ENCODE results near the gene CPEB4. TPM values are rescaled to one million over a fixed set of nuclear protein-coding genes. Genes with fewer than 3 reads are reported as not detected.

Gene CPEB4
- total and polyA plus RNA-seq, 8 donors = 3.5 to 115 (median 31.7) TPM

GRCh38 chr5:173941758-173942401, 53.7 kb downstream of the CPEB4 start:
- TF ChIP-seq CTCF (IDR thresholded peaks at IDR 0.05) (no peak), POLR2A (IDR thresholded peaks at IDR 0.05) (no peak), EP300 (IDR thresholded peaks at IDR 0.05) (no peak), POLR2AphosphoS5 (IDR thresholded peaks at IDR 0.05) (peak in 1 of 3 donors; percentile 33)
- Histone ChIP-seq H3K27me3 (no peaks in the 10 kb centered on the region), H3K9me3 (no peaks in the 10 kb centered on the region), H3K4me1 (peaks cover 14 to 55% (median 36%) of the 10 kb centered on the region in 4 donors), H3K4me3 (no peak overlapping the region), H3K36me3 (peaks cover 12 to 31% (median 25%) of the 10 kb centered on the region in 4 donors), H3K27ac (peak overlapping the region in 4 of 5 donors; percentile 27 to 72 (median 50))
- intact Hi-C loops (cut with DNase I; ENCODE audit: low total_unique reads) = no loop called here
- DNase-seq = peak in 1 of 2 donors; percentile 34
- 64 to 79% (median 76%) methylated on average over 9 of the region's 9 CpGs for WGBS, 5 donors

- TF ChIP-seq POLR2AphosphoS5 (IDR thresholded peaks at IDR 0.05) (no peak), CTCF (IDR thresholded peaks at IDR 0.05) (no peak), EP300 (IDR thresholded peaks at IDR 0.05) (no peak), POLR2A (IDR thresholded peaks at IDR 0.05) (no peak)
Observed at GRCh38 chr5:173944511-173944910, 56.4 kb downstream of the CPEB4 start.

GRCh38 chr5:173945160-173945559, 57.0 kb downstream of the CPEB4 start:
- Histone ChIP-seq H3K4me3 (no peak overlapping the region), H3K36me3 (peaks cover 28 to 58% (median 55%) of the 10 kb centered on the region in 4 donors), H3K27me3 (no peaks in the 10 kb centered on the region), H3K4me1 (peaks cover 14 to 40% (median 34%) of the 10 kb centered on the region in 4 donors), H3K27ac (no peak overlapping the region), H3K9me3 (no peaks in the 10 kb centered on the region)
- WGBS, 5 donors = 45 to 62% (median 56%) methylated on average over 2 of the region's 2 CpGs
- TF ChIP-seq POLR2A (IDR thresholded peaks at IDR 0.05) (no peak), CTCF (IDR thresholded peaks at IDR 0.05) (no peak), POLR2AphosphoS5 (IDR thresholded peaks at IDR 0.05) (no peak), EP300 (IDR thresholded peaks at IDR 0.05) (no peak)
- no peak for DNase-seq
- intact Hi-C loops (cut with DNase I; ENCODE audit: low total_unique reads) = no loop called here

More at GRCh38 chr5:173944511-173944910, 56.4 kb downstream of the CPEB4 start:
- intact Hi-C loops (cut with DNase I; ENCODE audit: low total_unique reads) = no loop called here
- Histone ChIP-seq H3K36me3 (peaks cover 28 to 51% (median 48%) of the 10 kb centered on the region in 4 donors), H3K27me3 (no peaks in the 10 kb centered on the region), H3K4me1 (peaks cover 14 to 45% (median 34%) of the 10 kb centered on the region in 4 donors), H3K4me3 (no peak overlapping the region), H3K27ac (no peak overlapping the region), H3K9me3 (no peaks in the 10 kb centered on the region)
- peak in 1 of 2 donors; percentile 15 for DNase-seq
- WGBS, 5 donors = 40 to 65% (median 54%) methylated on average over 2 of the region's 2 CpGs

GRCh38 chr5:173946323-173946722, 58.2 kb downstream of the CPEB4 start:
- WGBS, 5 donors = 81 to 95% (median 87%) methylated on average over 2 of the region's 2 CpGs
- no peaks in the 10 kb centered on the region for H3K9me3 ChIP-seq
- TF ChIP-seq POLR2A (IDR thresholded peaks at IDR 0.05) = no peak
- TF ChIP-seq EP300 (IDR thresholded peaks at IDR 0.05) = no peak
- no peak for TF ChIP-seq POLR2AphosphoS5 (IDR thresholded peaks at IDR 0.05)
- TF ChIP-seq CTCF (IDR thresholded peaks at IDR 0.05) = no peak
- intact Hi-C loops (cut with DNase I; ENCODE audit: low total_unique reads) = no loop called here
- H3K36me3 ChIP-seq = peaks cover 38 to 69% (median 66%) of the 10 kb centered on the region in 4 donors
- DNase-seq = no peak
- H3K4me3 ChIP-seq = no peak overlapping the region
- peaks cover 12 to 32% (median 27%) of the 10 kb centered on the region in 4 donors for H3K4me1 ChIP-seq
- H3K27ac ChIP-seq = no peak overlapping the region
- H3K27me3 ChIP-seq = no peaks in the 10 kb centered on the region
